Fibroblast of lung (primary cell): ENCODE results near the gene RHPN2. TPM values are rescaled to one million over a fixed set of nuclear protein-coding genes. Genes with fewer than 3 reads are reported as not detected.
"Not testable (repeated sequence)": the region's sequence is repeated elsewhere in the genome, so short reads cannot be mapped to it uniquely, and the experiment has no call there.

Experiments
- DNase-seq, 2 donors: peaks; one replicate each; pipeline versions ENCODE4 v3.0.0 to v3.0.0-alpha.2; 2010; ENCODE audit warnings: low read depth in 2 of 2
- H2AFZ ChIP-seq: 2 replicates; pipeline ENCODE4 v1.5.1; 2012; ENCODE audit warnings: low read length, control low read depth, inconsistent platforms
- H3K27ac ChIP-seq: 2 replicates; pipeline ENCODE4 v1.5.1; 2011; ENCODE audit warnings: low read length, control low read depth; ENCODE audit not compliant: insufficient read depth
- H3K27me3 ChIP-seq: 2 replicates; pipeline ENCODE4 v1.5.1; 2011; ENCODE audit warnings: mild to moderate bottlenecking, low read length; ENCODE audit not compliant: control insufficient read depth, insufficient read depth
- H3K36me3 ChIP-seq: 2 replicates; pipeline ENCODE4 v1.5.1; 2011; ENCODE audit warnings: low read length; ENCODE audit not compliant: control insufficient read depth, insufficient read depth
- H3K4me1 ChIP-seq: 2 replicates; pipeline ENCODE4 v1.5.1; 2011; ENCODE audit warnings: low read length; ENCODE audit not compliant: control insufficient read depth, insufficient read depth; ENCODE audit errors: extremely low read depth
- H3K4me2 ChIP-seq: 2 replicates; pipeline ENCODE4 v1.5.1; 2011; ENCODE audit warnings: low read length, control low read depth; ENCODE audit not compliant: insufficient read depth; ENCODE audit errors: extremely low read depth
- H3K4me3 ChIP-seq, 4 experiments: fragments of 200-600 bp in 1 of 4; sonication (generic) in 1 of 4; replicated peaks in 1 of 4; 2 replicates each; pipeline ENCODE4 v1.5.1; 2011 to 2016; ENCODE audit warnings: low read length in 4 of 4, low read depth in 3 of 4, mild to moderate bottlenecking in 3 of 4, control low read depth in 2 of 4, inconsistent platforms in 1 of 4, mixed read lengths in 1 of 4; ENCODE audit not compliant: insufficient read depth in 1 of 4; ENCODE audit errors: control extremely low read depth in 1 of 4
- H3K79me2 ChIP-seq: 2 replicates; pipeline ENCODE4 v1.5.1; 2012; ENCODE audit warnings: mild to moderate bottlenecking, low read length, inconsistent platforms; ENCODE audit not compliant: control insufficient read depth, insufficient read depth
- H3K9ac ChIP-seq: 2 replicates; pipeline ENCODE4 v1.5.1; 2011; ENCODE audit warnings: mild to moderate bottlenecking, low read length, control low read depth; ENCODE audit not compliant: insufficient read depth
- H3K9me3 ChIP-seq: 2 replicates; pipeline ENCODE4 v1.5.1; 2012; ENCODE audit warnings: low read depth, low read length; ENCODE audit not compliant: control insufficient read depth, insufficient read depth
- H4K20me1 ChIP-seq: 2 replicates; pipeline ENCODE4 v1.5.1; 2011; ENCODE audit warnings: low read length; ENCODE audit not compliant: control insufficient read depth, insufficient read depth; ENCODE audit errors: extremely low read depth
- EZH2 ChIP-seq: IDR thresholded peaks from 2 replicates; pipeline ENCODE4 v1.5.1; 2012; ENCODE audit warnings: low read length, control low read depth, mild to moderate bottlenecking; ENCODE audit errors: missing control alignments
- polyA plus RNA-seq, 2 donors: library from polyadenylated mRNA; depleted of rRNA in 1 of 2; stranded (reverse) in 1 of 2; unstranded in 1 of 2; fragments of >200 nt; gene quantifications; 2 replicates each; pipeline ENCODE4 v1.2.1, GENCODE V29; 2011 to 2012; ENCODE audit warnings: missing spikeins in 1 of 2
- total RNA-seq: library from RNA; depleted of rRNA; stranded (reverse); fragments of >200 nt; gene quantifications from 2 replicates; pipeline ENCODE4 v1.2.1, GENCODE V29; 2014
- TF ChIP-seq, protein P1 (sequence below), 2 donors: IDR thresholded peaks in 1 of 2; conservative IDR thresholded peaks in 1 of 2; 1 replicate in 1 of 2; 2 replicates in 1 of 2; pipeline ENCODE4 v1.5.1; 2011 to 2012; ENCODE audit warnings: low read length in 2 of 2, control low read depth in 1 of 2, inconsistent platforms in 1 of 2, low read depth in 1 of 2, mild to moderate bottlenecking in 1 of 2

Gene RHPN2
- total and polyA plus RNA-seq, 2 donors (not counting 1 experiment from before 2014, with no cell fraction given), result 3.3 to 3.8 TPM

DNA sequence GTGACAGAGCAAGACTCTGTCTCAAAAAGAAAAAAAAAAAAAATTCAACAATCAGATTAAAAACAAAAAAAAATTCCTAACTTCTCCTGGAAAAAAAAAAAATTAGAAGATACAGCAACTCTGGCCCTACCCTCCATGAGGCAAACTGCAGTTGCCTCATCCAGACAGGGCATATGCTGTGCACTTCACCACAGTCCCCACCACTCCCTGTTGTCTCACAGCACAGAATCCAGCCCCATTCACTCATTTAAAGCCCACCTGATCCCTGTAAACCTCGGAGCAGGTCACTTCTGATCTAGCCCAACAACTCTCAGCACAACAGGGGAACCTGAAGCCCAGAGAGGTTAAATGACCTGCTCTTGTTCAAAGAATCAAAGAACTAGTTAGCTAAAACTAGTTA is 24.9 kb downstream of the RHPN2 start:
- H3K27me3 ChIP-seq, result no peaks in the 10 kb centered on the region
- H3K27ac ChIP-seq, result no peak overlapping the region
- no peaks in the 10 kb centered on the region for H3K4me1 ChIP-seq
- H2AFZ ChIP-seq, result no peak overlapping the region
- no peak overlapping the region for H3K9ac ChIP-seq
- H3K9me3 ChIP-seq, result no peaks in the 10 kb centered on the region
- DNase-seq, result no peak
- no peak overlapping the region for H3K4me2 ChIP-seq
- no peaks in the 10 kb centered on the region for H4K20me1 ChIP-seq
- H3K4me3 ChIP-seq, result no peak overlapping the region
- no peaks in the 10 kb centered on the region for H3K79me2 ChIP-seq
- TF ChIP-seq EZH2, result no peak
- TF ChIP-seq, protein P1, sequence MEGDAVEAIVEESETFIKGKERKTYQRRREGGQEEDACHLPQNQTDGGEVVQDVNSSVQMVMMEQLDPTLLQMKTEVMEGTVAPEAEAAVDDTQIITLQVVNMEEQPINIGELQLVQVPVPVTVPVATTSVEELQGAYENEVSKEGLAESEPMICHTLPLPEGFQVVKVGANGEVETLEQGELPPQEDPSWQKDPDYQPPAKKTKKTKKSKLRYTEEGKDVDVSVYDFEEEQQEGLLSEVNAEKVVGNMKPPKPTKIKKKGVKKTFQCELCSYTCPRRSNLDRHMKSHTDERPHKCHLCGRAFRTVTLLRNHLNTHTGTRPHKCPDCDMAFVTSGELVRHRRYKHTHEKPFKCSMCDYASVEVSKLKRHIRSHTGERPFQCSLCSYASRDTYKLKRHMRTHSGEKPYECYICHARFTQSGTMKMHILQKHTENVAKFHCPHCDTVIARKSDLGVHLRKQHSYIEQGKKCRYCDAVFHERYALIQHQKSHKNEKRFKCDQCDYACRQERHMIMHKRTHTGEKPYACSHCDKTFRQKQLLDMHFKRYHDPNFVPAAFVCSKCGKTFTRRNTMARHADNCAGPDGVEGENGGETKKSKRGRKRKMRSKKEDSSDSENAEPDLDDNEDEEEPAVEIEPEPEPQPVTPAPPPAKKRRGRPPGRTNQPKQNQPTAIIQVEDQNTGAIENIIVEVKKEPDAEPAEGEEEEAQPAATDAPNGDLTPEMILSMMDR (conservative IDR thresholded peaks at IDR 0.05 in 1 of 2, IDR thresholded peaks at IDR 0.05 in 1 of 2; ENCODE audit: low read depth in 1 of 2, low read length in 2 of 2), result no peak
- no peaks in the 10 kb centered on the region for H3K36me3 ChIP-seq

DNA sequence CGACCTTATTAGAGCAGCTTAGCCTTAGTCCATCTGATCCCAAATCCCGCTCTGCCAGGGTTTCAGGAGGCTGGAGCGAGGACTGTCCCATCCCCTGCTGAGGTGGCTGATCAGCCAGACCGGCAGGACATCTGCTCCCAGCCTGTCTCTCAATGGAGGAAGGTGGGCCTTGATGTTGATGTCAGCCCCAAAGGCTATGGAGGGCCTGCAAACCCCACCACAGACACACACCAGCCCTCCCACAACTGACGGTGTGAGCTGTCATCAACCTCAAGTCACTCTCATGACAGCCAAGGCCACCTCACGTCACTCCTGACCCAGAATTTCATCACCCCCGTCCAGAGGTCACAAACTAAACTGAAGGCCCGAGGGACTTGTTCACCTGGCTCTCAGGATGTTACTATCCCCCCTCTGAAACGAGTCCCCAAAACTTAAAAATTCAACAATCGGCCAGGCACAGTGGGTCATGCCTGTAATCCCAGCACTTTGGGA is 25.5 kb downstream of the RHPN2 start:
- H3K4me1 ChIP-seq, result no peaks in the 10 kb centered on the region
- H3K4me2 ChIP-seq, result no peak overlapping the region
- TF ChIP-seq, protein P1 (conservative IDR thresholded peaks at IDR 0.05 in 1 of 2, IDR thresholded peaks at IDR 0.05 in 1 of 2; ENCODE audit: low read depth in 1 of 2, low read length in 2 of 2), result no peak
- no peak for TF ChIP-seq EZH2
- no peaks in the 10 kb centered on the region for H3K36me3 ChIP-seq
- H3K79me2 ChIP-seq, result no peaks in the 10 kb centered on the region
- no peak overlapping the region for H3K27ac ChIP-seq
- no peaks in the 10 kb centered on the region for H3K27me3 ChIP-seq
- no peak overlapping the region for H2AFZ ChIP-seq
- DNase-seq, result no peak
- H4K20me1 ChIP-seq, result no peaks in the 10 kb centered on the region
- H3K9ac ChIP-seq, result no peak overlapping the region
- H3K4me3 ChIP-seq, result no peak overlapping the region
- no peaks in the 10 kb centered on the region for H3K9me3 ChIP-seq

DNA sequence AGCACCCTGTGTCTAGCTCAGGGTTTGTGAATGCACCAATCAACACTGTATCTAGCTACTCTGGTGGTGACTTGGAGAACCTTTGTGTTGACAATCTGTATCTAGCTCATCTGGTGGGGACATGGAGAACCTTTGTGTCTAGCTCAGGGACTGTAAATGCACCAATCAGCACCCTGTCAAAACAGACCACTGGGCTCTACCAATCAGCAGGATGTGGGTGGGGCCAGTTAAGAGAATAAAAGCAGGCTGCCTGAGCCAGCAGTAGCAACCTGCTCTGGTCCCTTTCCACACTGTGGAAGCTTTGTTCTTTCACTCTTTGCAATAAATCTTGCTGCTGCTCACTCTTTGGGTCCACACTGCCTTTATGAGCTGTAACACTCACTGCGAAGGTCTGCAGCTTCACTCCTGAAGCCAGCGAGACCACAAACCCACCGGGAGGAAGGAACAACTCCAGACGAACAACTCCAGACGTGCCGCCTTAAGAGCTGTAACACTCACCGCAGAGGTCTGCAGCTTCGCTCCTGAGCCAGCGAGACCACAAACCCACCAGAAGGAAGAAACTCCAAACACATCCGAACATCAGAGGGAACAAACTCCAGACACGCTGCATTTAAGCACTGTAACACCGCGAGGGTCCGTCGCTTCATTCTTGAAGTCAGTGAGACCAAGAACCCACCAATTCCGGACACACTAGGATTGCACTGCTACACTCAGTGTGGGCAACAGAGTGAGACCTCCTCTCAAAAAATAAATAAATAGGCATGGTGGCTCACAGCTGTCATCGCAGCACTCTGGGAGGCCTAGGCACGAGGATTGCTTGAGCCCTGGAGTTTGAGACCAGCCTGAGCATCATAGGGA is 27.3 kb downstream of the RHPN2 start:
- H3K4me3 ChIP-seq, H3K9me3 ChIP-seq, H3K36me3 ChIP-seq, DNase-seq, H3K9ac ChIP-seq, H2AFZ ChIP-seq, H3K79me2 ChIP-seq, H3K4me2 ChIP-seq, H4K20me1 ChIP-seq, H3K27ac ChIP-seq, H3K4me1 ChIP-seq, H3K27me3 ChIP-seq: not testable (repeated sequence)

DNA sequence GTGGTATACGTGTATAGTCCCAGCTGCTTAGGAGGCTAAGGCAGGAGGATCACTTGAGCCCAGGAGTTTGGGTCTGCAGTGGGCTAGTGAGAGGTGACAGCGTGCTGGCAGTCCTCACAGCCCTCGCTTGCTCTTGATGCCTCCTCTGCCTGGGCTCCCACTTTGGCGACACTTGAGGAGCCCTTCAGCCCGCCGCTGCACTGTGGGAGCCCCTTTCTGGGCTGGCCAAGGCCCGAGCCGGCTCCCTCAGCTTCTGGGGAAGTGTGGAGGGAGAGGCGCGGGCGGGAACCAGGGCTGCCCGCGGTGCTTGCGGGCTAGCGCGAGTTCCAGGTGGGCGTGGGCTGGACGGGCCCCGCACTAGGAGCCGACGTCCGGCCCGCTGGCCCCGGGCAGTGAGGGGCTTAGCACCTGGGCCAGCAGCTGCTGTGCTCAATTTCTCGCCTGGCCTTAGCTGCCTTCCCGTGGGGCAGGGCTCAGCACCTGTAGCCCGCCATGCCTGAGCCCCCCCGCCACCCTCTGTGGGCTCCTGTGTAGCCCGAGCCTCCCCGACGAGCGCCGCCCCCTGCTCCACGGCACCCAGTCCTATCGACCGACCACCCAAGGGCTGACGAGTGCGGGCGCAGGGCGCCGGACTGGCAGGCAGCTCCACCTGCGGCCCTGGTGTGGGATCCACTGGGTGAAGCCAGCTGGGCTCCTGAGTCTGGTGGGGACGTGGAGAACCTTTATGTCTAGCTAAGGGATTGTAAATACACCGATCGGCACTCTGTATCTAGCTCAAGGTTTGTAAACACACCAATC is 28.1 kb downstream of the RHPN2 start:
- not testable (repeated sequence) for H3K79me2 ChIP-seq, H2AFZ ChIP-seq, H3K27ac ChIP-seq, H3K27me3 ChIP-seq, DNase-seq, H3K36me3 ChIP-seq, H4K20me1 ChIP-seq, H3K4me2 ChIP-seq, H3K4me3 ChIP-seq, H3K9me3 ChIP-seq, H3K9ac ChIP-seq, H3K4me1 ChIP-seq
